ENCODE results near the gene DDR1. TPM values are rescaled to one million over a fixed set of nuclear protein-coding genes. Genes with fewer than 3 reads are reported as not detected.

DDR1 gene
- total RNA-seq, 1 experiment from 2014 or later: 127 TPM

- DNase-seq: peak; percentile 80
- peak overlapping the region; percentile 1; the same call in 1 of the 2 replicates for H3K4me3 ChIP-seq (ENCODE audit: insufficient read depth, low read depth, low read length)
- H3K36me3 ChIP-seq (replicated peaks; ENCODE audit: control insufficient read depth, insufficient read depth, low read length): no peaks in the 10 kb centered on the region; the same call in 1 of the 2 replicates
- no peaks in the 10 kb centered on the region for H3K27me3 ChIP-seq (ENCODE audit: control insufficient read depth, insufficient read depth, low read length)
Measured at GRCh38 chr6:30882204-30882758, 2.0 kb upstream of the DDR1 start.

- peak; percentile 94 for DNase-seq
- Histone ChIP-seq H3K27me3 (ENCODE audit: control insufficient read depth, insufficient read depth, low read length) (no peaks in the 10 kb centered on the region), H3K36me3 (replicated peaks; ENCODE audit: control insufficient read depth, insufficient read depth, low read length) (no peaks in the 10 kb centered on the region; the same call in 1 of the 2 replicates), H3K4me3 (ENCODE audit: insufficient read depth, low read depth, low read length) (peak overlapping the region; percentile 84)
Measured at GRCh38 chr6:30882759-30883684, 1.3 kb upstream of the DDR1 start.

GRCh38 chr6:30884521-30885480 is 482 bp downstream of the DDR1 start:
- Histone ChIP-seq H3K4me3 (ENCODE audit: insufficient read depth, low read depth, low read length) (peak overlapping the region; percentile 84), H3K36me3 (replicated peaks; ENCODE audit: control insufficient read depth, insufficient read depth, low read length) (peaks cover 10% of the 10 kb centered on the region), H3K27me3 (ENCODE audit: control insufficient read depth, insufficient read depth, low read length) (no peaks in the 10 kb centered on the region)
- peak; percentile 84 for DNase-seq

- DNase-seq: peak; percentile 39
- H3K4me3 ChIP-seq (ENCODE audit: insufficient read depth, low read depth, low read length): peak overlapping the region; percentile 84
- H3K27me3 ChIP-seq (ENCODE audit: control insufficient read depth, insufficient read depth, low read length): no peaks in the 10 kb centered on the region
- peaks cover 17% of the 10 kb centered on the region for H3K36me3 ChIP-seq (replicated peaks; ENCODE audit: control insufficient read depth, insufficient read depth, low read length)
Measured at GRCh38 chr6:30885481-30885998, 1.2 kb downstream of the DDR1 start.

GRCh38 chr6:30885999-30886896 is 1.9 kb downstream of the DDR1 start:
- peaks cover 23% of the 10 kb centered on the region for H3K36me3 ChIP-seq (replicated peaks; ENCODE audit: control insufficient read depth, insufficient read depth, low read length)
- no peaks in the 10 kb centered on the region for H3K27me3 ChIP-seq (ENCODE audit: control insufficient read depth, insufficient read depth, low read length)
- DNase-seq: peak; percentile 98
- H3K4me3 ChIP-seq (ENCODE audit: insufficient read depth, low read depth, low read length): peak overlapping the region; percentile 34

GRCh38 chr6:30886897-30887255 is 2.6 kb downstream of the DDR1 start:
- H3K4me3 ChIP-seq (ENCODE audit: insufficient read depth, low read depth, low read length): no peak overlapping the region
- H3K36me3 ChIP-seq (replicated peaks; ENCODE audit: control insufficient read depth, insufficient read depth, low read length): peaks cover 28% of the 10 kb centered on the region
- DNase-seq: no peak
- no peaks in the 10 kb centered on the region for H3K27me3 ChIP-seq (ENCODE audit: control insufficient read depth, insufficient read depth, low read length)

GRCh38 chr6:30887901-30888815 is 3.8 kb downstream of the DDR1 start:
- H3K36me3 ChIP-seq (replicated peaks; ENCODE audit: control insufficient read depth, insufficient read depth, low read length): peaks cover 31% of the 10 kb centered on the region
- no peaks in the 10 kb centered on the region for H3K27me3 ChIP-seq (ENCODE audit: control insufficient read depth, insufficient read depth, low read length)
- peak; percentile 54 for DNase-seq
- no peak overlapping the region for H3K4me3 ChIP-seq (ENCODE audit: insufficient read depth, low read depth, low read length)

- DNase-seq: peak; percentile 29
Measured at GRCh38 chr6:30888816-30889495, 4.6 kb downstream of the DDR1 start.

GRCh38 chr6:30889496-30889885 is 5.2 kb downstream of the DDR1 start:
- no peaks in the 10 kb centered on the region for H3K27me3 ChIP-seq (ENCODE audit: control insufficient read depth, insufficient read depth, low read length)
- DNase-seq: no peak
- H3K36me3 ChIP-seq (replicated peaks; ENCODE audit: control insufficient read depth, insufficient read depth, low read length): peaks cover 39% of the 10 kb centered on the region
- H3K4me3 ChIP-seq (ENCODE audit: insufficient read depth, low read depth, low read length): no peak overlapping the region

More at GRCh38 chr6:30888816-30889495, 4.6 kb downstream of the DDR1 start:
- Histone ChIP-seq H3K27me3 (ENCODE audit: control insufficient read depth, insufficient read depth, low read length) (no peaks in the 10 kb centered on the region), H3K36me3 (replicated peaks; ENCODE audit: control insufficient read depth, insufficient read depth, low read length) (peaks cover 35% of the 10 kb centered on the region), H3K4me3 (ENCODE audit: insufficient read depth, low read depth, low read length) (no peak overlapping the region)

GRCh38 chr6:30889921-30890645 is 5.8 kb downstream of the DDR1 start:
- peaks cover 39% of the 10 kb centered on the region for H3K36me3 ChIP-seq (replicated peaks; ENCODE audit: control insufficient read depth, insufficient read depth, low read length)
- H3K27me3 ChIP-seq (ENCODE audit: control insufficient read depth, insufficient read depth, low read length): no peaks in the 10 kb centered on the region
- no peak overlapping the region for H3K4me3 ChIP-seq (ENCODE audit: insufficient read depth, low read depth, low read length)
- DNase-seq: peak; percentile 28

- Histone ChIP-seq H3K4me3 (ENCODE audit: insufficient read depth, low read depth, low read length) (no peak overlapping the region), H3K27me3 (ENCODE audit: control insufficient read depth, insufficient read depth, low read length) (no peaks in the 10 kb centered on the region), H3K36me3 (replicated peaks; ENCODE audit: control insufficient read depth, insufficient read depth, low read length) (peaks cover 43% of the 10 kb centered on the region)
- peak; percentile 46 for DNase-seq
Measured at GRCh38 chr6:30890646-30891449, 6.5 kb downstream of the DDR1 start.
